Measurements from ENCODE around the gene PSG6. TPM values are rescaled to one million over a fixed set of nuclear protein-coding genes. Genes with fewer than 3 reads are reported as not detected.
"Not testable (repeated sequence)": the region's sequence is repeated elsewhere in the genome, so short reads cannot be mapped to it uniquely, and the experiment has no call there.

PSG6 gene
- total RNA-seq, 2 experiments from 2014 or later: not detected

DNA sequence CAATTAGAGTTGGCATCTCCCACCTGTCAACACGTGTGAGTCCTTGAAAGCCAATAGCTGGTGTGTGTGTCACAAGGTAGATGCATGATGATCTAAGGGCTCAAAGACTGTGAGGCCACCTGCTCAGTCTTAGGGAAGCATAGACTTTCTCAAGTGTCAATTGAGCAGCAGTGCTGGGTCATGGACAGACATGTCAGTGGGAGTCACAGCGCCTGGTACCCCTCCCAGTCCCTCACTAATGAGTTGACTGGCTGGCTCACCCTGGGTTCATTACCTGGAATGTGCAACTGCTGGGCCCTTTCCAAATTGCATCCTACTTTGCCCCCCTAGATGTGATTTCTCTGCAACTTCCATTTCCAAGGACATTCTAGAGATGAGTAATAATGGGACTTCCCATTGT lies 9.1 kb upstream of the PSG6 start:
- Mint-ChIP-seq H3K27ac (no peak overlapping the region), H3K36me3 (ENCODE audit: low read depth) (no peaks in the 10 kb centered on the region)

GRCh38 chr19:42923106-42923505 lies 5.4 kb upstream of the PSG6 start:
- H3K27me3 Mint-ChIP-seq (ENCODE audit: low read depth): peaks cover 10% of the 10 kb centered on the region
- H3K4me3 Mint-ChIP-seq; H3K36me3 Mint-ChIP-seq (ENCODE audit: low read depth); H3K27ac Mint-ChIP-seq; H3K9me3 Mint-ChIP-seq; intact Hi-C loops (cut with micrococcal nuclease); H3K4me1 Mint-ChIP-seq (ENCODE audit: low read depth): not testable (repeated sequence)
- peak; percentile 47 for DNase-seq
- CTCF ChIA-PET: interaction anchor here (0.6 kb wide), 1 partner anchor 138 kb away, joined by 3 read pairs; no protein-coding TSS in a partner anchor

More for the DNA sequence above, 9.1 kb upstream of the PSG6 start:
- Mint-ChIP-seq H3K9me3 (no peaks in the 10 kb centered on the region), H3K4me3 (no peak overlapping the region), H3K27me3 (ENCODE audit: low read depth) (peaks cover 10% of the 10 kb centered on the region), H3K4me1 (ENCODE audit: low read depth) (no peaks in the 10 kb centered on the region)
- intact Hi-C loops (cut with micrococcal nuclease): no loop called here
- CTCF ChIA-PET: no interaction called here
- no peak for DNase-seq

- intact Hi-C loops (cut with micrococcal nuclease); H3K9me3 Mint-ChIP-seq; H3K4me1 Mint-ChIP-seq (ENCODE audit: low read depth); H3K27me3 Mint-ChIP-seq (ENCODE audit: low read depth); CTCF ChIA-PET; H3K27ac Mint-ChIP-seq; DNase-seq; H3K4me3 Mint-ChIP-seq; H3K36me3 Mint-ChIP-seq (ENCODE audit: low read depth): not testable (repeated sequence)
These were observed 3.3 kb upstream of the PSG6 start for GRCh38 chr19:42920971-42921370.

DNA sequence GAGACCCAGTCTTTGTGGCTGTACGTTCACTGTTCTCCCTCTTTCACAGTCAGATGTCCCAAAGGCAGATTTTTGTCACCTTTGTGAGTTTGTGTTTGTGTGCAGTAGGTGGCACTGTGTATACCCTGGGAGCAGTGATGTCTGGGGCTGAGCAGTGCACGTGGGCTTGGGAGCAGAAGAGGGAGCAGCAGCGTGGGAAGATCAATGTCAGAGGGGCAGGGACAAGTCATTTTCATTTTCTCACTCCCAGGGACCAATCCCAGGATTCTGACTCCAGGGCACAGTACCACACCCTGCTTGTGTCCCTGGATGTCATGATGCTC lies 2.0 kb upstream of the PSG6 start:
- no peaks in the 10 kb centered on the region for H3K4me1 Mint-ChIP-seq (ENCODE audit: low read depth)
- CTCF ChIA-PET: interaction anchor here (0.6 kb wide), 1 partner anchor 29 kb away, joined by 3 read pairs; no protein-coding TSS in a partner anchor
- DNase-seq: no peak
- intact Hi-C loops (cut with micrococcal nuclease): no loop called here
- H3K36me3 Mint-ChIP-seq (ENCODE audit: low read depth): no peaks in the 10 kb centered on the region
- H3K4me3 Mint-ChIP-seq: no peak overlapping the region
- H3K27ac Mint-ChIP-seq: no peak overlapping the region
- no peaks in the 10 kb centered on the region for H3K9me3 Mint-ChIP-seq
- H3K27me3 Mint-ChIP-seq (ENCODE audit: low read depth): peaks cover 7% of the 10 kb centered on the region

DNA sequence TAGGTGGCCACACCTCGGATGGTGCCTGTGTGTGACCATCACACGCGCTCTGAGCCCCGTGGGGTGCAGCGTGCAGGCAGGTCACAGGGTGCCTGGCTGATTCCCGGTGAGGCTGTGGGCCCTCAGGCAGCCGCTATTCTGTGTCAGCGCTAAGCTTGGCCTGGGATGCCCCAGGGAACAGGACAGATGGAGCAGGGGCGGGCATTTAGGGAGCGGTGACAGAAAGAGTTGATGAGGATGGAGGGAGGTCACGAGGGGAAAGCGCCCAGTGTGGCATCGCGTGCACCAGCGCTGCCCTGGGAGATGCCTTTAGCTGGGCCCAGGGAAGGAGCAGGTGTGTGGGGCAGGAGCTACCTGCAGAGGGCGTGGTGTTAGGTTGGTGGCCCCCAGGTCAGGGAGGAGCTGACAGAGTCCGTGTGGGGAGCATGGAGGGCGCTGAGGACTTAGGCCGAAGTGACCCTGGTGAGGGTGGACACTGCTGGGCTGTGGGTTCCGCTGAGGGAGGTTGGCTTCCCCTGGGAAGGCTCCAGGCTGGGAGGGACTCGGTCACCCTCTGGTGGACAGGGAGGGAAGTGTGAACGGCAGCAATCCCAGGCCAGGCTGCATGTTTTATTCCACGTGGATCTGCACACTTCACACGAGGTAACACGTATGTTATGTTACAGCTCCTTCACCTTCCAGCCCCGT lies 1.5 kb upstream of the PSG6 start:
- H3K4me1 Mint-ChIP-seq (ENCODE audit: low read depth); DNase-seq; H3K27ac Mint-ChIP-seq; H3K9me3 Mint-ChIP-seq; H3K27me3 Mint-ChIP-seq (ENCODE audit: low read depth); H3K4me3 Mint-ChIP-seq; H3K36me3 Mint-ChIP-seq (ENCODE audit: low read depth); intact Hi-C loops (cut with micrococcal nuclease): not testable (repeated sequence)
- CTCF ChIA-PET: interaction anchor here (0.6 kb wide), 1 partner anchor 28 kb away, joined by 3 read pairs; no protein-coding TSS in a partner anchor

GRCh38 chr19:42918377-42919069 lies 829 bp upstream of the PSG6 start:
- H3K9me3 Mint-ChIP-seq; DNase-seq; H3K4me1 Mint-ChIP-seq (ENCODE audit: low read depth); H3K36me3 Mint-ChIP-seq (ENCODE audit: low read depth); H3K4me3 Mint-ChIP-seq; H3K27ac Mint-ChIP-seq; CTCF ChIA-PET; H3K27me3 Mint-ChIP-seq (ENCODE audit: low read depth); intact Hi-C loops (cut with micrococcal nuclease): not testable (repeated sequence)

DNA sequence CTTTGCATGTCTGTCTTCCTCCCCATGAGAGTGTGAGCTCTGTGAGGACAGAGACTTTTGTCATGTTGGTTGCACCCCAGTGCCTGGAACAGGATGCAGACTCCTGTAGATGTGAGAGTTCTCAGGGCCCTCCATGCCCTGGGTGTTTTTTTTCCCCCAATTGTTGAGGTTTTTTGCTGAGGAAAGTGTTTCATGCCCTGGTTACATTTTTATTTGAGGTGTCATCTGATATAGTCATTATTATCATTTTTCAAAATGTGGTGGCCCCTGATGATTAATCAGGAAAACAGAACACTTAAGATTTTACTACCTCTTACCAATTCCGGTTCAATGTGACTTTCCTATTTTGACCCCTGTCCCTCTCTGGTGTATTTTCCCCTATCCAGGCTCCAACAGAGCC lies 763 bp downstream of the PSG6 start:
- H3K4me1 Mint-ChIP-seq (ENCODE audit: low read depth); DNase-seq; CTCF ChIA-PET; H3K9me3 Mint-ChIP-seq; H3K36me3 Mint-ChIP-seq (ENCODE audit: low read depth); H3K27ac Mint-ChIP-seq; H3K27me3 Mint-ChIP-seq (ENCODE audit: low read depth); intact Hi-C loops (cut with micrococcal nuclease); H3K4me3 Mint-ChIP-seq: not testable (repeated sequence)

- intact Hi-C loops (cut with micrococcal nuclease); H3K27ac Mint-ChIP-seq; H3K36me3 Mint-ChIP-seq (ENCODE audit: low read depth); H3K9me3 Mint-ChIP-seq; H3K27me3 Mint-ChIP-seq (ENCODE audit: low read depth); CTCF ChIA-PET; DNase-seq; H3K4me1 Mint-ChIP-seq (ENCODE audit: low read depth); H3K4me3 Mint-ChIP-seq: not testable (repeated sequence)
These were observed 4.2 kb downstream of the PSG6 start for GRCh38 chr19:42913516-42913915.

DNA sequence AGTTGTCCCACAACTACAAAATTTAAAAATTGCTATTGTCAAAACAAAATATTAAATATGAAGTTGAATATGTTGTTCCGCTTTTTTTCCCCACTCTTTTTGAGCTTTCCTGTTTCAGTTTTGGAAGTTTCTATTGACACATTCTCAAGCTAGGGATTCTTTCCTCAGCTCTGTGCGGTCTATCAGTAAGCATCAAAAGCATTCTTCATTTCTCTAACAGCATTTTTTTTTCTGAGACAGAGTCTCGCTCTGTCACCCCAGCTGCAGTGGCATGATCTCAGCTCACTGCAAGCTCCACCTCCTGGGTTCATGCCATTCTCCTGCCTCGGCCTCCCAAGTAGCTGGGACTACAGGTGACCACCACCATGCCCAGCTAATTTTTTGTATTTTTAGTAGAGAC lies 4.8 kb downstream of the PSG6 start:
- H3K36me3 Mint-ChIP-seq (ENCODE audit: low read depth); DNase-seq; H3K4me1 Mint-ChIP-seq (ENCODE audit: low read depth); H3K27ac Mint-ChIP-seq; H3K9me3 Mint-ChIP-seq; intact Hi-C loops (cut with micrococcal nuclease); CTCF ChIA-PET; H3K4me3 Mint-ChIP-seq; H3K27me3 Mint-ChIP-seq (ENCODE audit: low read depth): not testable (repeated sequence)

- H3K9me3 Mint-ChIP-seq; H3K27ac Mint-ChIP-seq; CTCF ChIA-PET; H3K27me3 Mint-ChIP-seq (ENCODE audit: low read depth); intact Hi-C loops (cut with micrococcal nuclease); DNase-seq; H3K4me3 Mint-ChIP-seq; H3K36me3 Mint-ChIP-seq (ENCODE audit: low read depth); H3K4me1 Mint-ChIP-seq (ENCODE audit: low read depth): not testable (repeated sequence)
These were observed 6.0 kb downstream of the PSG6 start for GRCh38 chr19:42911731-42912130.

DNA sequence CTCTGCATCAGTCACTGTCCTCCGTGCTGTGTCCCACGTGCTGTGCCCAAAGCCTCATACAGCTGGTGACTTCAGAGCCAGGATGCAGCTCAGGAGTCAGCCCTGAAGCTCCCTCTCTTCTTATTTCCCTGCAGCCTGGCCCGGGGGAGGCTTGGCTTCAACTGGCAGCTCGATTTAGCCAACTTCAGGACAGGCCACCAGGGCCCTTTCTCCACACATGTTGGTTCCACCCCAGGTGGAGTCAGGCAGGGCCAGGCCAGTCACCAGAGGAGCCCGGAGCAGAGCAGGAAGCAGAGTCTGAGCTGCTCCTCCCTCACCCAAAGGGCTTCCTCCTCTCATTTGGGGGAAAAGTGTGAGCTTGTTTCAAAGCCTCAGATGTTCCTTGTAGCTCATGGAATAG lies 11.5 kb downstream of the PSG6 start:
- H3K4me1 Mint-ChIP-seq (ENCODE audit: low read depth); H3K9me3 Mint-ChIP-seq; H3K27me3 Mint-ChIP-seq (ENCODE audit: low read depth); DNase-seq; intact Hi-C loops (cut with micrococcal nuclease); H3K36me3 Mint-ChIP-seq (ENCODE audit: low read depth); H3K4me3 Mint-ChIP-seq; H3K27ac Mint-ChIP-seq; CTCF ChIA-PET: not testable (repeated sequence)

GRCh38 chr19:42900561-42900960 lies 17.1 kb downstream of the PSG6 start:
- peaks cover 11% of the 10 kb centered on the region for H3K27me3 Mint-ChIP-seq (ENCODE audit: low read depth)
- H3K9me3 Mint-ChIP-seq; DNase-seq; H3K36me3 Mint-ChIP-seq (ENCODE audit: low read depth); CTCF ChIA-PET; H3K27ac Mint-ChIP-seq; H3K4me3 Mint-ChIP-seq; H3K4me1 Mint-ChIP-seq (ENCODE audit: low read depth); intact Hi-C loops (cut with micrococcal nuclease): not testable (repeated sequence)

DNA sequence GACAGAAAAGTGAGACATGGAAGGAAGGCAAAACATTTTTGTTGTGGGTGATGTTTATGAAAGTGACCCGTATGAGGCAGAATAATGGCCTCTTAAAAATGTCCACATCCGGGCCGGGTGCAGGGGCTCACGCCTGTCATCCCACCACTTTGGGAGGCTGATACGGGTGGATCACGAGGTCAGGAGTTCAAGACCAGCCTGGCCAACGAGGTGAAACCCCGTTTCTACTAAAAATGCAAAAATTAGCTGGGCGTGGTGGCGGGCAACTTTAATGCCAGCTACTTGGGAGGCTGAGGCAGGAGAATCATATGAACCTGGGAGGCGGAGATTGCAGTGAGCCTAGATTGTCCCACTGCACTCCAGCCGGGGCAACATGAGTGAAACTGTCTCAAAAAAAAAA lies 18.0 kb downstream of the PSG6 start:
- H3K4me3 Mint-ChIP-seq; H3K9me3 Mint-ChIP-seq; H3K4me1 Mint-ChIP-seq (ENCODE audit: low read depth); intact Hi-C loops (cut with micrococcal nuclease); DNase-seq; CTCF ChIA-PET; H3K27ac Mint-ChIP-seq; H3K36me3 Mint-ChIP-seq (ENCODE audit: low read depth): not testable (repeated sequence)
- peaks cover 11% of the 10 kb centered on the region for H3K27me3 Mint-ChIP-seq (ENCODE audit: low read depth)
